Fibroblast of skin of left quadriceps (primary cell): ENCODE measurements around the gene CD99L2.

ENCODE experiments used
- DNase-seq, 2 experiments: peaks; one replicate each; pipeline ENCODE4 v3.0.0-alpha.2; 2013; ENCODE audit warnings: low read depth in 2 of 2

CD99L2 gene

DNA sequence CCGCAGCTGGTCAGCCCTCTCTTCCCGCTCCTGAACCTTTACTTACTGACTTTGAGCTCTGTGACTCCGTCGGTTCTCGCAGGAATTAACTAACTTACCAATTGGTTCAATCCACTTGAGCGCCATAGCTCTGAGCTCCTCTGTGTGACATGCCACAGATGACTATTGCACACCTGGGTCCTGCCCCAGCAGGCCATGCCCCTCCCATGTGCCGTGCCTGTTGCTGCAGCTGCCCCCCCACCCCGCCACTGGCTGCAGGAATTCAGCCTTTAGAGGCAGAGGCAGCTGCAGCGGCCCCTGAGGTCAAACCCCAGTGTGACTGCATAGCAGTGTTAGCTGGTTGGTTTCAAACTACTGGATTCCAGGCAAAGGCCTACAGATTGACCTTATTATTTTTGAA lies 134.7 kb downstream of the CD99L2 start:
- DNase-seq = no peak

DNA sequence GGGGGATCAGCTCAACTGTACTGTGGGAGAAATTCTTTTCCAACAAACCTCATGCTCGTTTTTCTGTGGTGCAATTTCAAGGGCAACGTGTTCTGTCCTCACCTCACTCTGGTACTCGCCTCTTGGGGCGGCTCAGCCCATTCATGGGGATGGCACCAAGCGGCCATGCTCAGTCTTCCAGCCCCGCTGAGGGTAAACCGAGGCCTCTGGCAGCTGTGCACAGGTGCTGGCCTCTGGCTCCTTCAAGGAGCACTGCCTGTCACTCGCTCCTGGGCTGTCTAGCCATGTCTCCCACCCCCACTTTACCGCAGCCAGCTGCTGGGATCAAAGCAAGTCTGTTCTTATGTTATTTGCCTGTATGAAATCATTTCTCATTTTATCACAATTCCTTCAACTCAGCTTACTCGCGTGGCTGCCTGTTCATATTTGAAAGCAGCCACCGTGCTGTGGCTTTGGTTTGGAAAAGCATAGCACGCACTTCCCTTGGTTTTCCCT lies 135.1 kb downstream of the CD99L2 start:
- DNase-seq = no peak

DNA sequence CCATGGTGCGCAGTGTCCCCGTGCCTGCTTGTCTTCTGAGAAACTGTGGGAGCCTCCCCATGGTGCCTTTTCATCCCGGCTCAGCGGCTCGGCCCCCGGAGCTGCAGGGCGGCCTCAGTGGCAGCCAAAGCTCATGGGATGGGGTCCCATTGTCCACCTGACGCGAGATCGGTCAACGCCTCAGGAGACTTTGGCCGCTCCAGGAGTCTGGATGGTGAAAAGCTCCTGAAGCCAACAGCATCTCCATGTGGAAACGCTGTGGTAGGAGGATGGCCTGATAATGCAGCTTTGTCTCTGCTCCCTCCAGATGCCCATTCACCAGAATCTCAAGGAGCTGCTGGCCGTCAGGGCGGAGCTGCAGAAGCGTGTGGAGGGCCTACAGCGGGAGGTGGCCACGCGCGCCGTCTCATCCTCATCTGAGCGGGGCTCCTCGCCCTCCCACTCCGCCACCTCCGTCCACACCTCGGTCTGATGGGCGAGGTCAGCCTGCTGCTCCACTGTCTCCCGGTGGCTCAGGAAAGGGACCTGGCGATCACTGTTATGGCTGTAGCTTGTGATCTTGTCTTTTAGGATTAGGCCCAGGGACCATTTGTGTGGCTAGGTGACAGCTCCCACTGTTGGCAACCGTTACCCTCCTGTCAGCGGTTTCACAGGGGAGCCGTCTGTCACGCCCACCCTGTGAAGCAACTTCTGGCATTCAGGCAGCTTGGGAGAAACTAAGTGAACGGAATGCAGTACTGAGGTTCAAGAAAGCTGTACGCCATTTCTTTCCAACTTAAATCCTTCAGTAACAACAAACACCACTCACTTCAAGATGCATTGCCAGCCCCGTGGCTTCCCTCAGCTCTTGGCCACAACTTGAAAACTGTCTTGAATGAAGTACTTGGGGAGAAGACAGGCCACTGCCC lies 136.0 kb downstream of the CD99L2 start:
- no peak for DNase-seq

DNA sequence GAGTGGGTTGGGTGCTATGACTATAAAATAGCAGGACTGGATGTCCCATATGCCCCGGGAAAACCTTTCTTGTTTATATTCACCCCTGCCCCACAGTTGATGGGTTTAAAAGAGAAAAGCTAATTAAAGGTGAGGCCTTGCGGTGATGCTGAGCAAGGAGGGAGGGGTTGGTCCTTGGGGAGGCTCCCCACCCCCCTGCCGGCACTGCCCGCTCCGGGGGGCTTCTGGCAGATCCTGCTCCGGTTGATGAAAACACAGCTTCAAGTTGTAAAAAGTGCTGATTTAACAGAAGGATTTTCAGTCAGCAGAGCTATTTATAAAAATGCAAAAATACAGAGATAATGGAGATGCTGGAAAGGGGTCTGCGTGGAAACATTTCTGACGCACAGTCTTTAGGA lies 136.7 kb downstream of the CD99L2 start:
- no peak for DNase-seq

DNA sequence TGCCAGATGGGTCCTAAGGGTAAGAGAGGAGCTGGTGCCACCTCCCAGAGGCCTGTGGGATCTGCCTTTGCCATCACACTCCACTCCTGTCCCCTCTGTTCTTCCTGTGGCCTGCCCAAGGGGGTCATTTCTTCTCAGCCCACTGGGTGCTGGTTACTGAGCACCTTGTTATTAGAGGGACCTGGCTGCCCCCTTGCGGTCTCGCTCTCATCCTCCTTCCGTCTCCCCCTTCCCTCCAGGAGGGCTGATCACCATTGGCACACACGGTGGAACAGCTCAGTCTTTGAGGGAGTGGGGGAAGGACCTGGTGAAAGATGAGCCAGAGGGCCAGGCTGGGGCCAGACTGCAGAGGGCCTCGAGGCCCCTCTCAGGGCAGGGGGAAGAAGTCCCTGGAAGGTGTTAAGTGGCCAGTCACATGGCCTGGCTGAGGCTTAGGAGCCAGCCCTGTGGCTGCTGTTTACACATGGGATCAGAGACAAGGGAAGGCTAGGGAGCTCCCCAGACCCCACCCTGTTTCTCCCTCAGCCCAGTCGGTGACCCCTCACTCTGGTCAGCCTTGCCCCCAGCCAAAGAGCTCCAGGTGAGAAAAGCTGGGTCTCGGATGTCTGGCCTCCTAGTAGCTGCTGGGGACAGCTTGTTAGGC lies 137.2 kb downstream of the CD99L2 start:
- no peak for DNase-seq

DNA sequence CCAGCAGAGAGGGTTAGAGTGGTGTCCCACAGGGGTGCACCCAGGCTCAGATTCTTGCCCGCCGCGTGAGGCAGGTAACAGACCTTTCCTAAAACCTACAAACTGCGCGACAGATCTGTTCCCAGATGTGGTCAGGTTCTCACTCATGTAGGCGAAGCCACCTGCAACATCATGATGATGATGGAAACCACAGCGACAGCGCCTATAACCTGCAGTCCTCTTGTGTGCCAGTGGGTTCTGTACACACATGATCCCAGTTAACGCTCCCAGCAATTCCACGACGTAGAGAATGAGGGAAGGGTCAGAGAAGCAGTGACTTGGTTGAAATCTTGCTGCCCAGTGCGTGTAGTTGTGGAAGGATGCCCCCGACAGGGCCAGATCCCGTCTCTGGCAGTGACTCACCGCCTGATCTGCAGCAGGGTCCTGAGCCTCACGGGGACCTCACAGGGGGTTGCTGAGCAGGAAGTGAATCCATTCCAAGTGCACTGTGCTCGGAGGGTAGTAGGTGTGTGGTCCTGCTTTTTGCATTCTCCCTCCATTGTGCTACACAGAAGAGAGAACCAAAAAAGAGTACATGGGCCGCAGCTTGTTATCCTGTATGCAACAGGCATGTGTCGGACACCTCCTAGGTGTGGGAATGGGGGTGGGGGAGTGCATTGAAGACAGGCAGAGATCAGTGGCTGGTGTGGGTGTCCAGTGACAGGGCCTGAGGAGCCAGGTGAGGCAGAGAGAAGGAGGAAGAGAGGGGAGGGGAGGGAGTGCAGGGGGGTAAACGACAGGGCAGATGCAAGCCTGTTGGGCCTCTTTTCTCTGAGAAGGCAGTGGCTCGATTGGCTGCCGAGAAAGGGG lies 138.7 kb downstream of the CD99L2 start:
- no peak for DNase-seq

DNA sequence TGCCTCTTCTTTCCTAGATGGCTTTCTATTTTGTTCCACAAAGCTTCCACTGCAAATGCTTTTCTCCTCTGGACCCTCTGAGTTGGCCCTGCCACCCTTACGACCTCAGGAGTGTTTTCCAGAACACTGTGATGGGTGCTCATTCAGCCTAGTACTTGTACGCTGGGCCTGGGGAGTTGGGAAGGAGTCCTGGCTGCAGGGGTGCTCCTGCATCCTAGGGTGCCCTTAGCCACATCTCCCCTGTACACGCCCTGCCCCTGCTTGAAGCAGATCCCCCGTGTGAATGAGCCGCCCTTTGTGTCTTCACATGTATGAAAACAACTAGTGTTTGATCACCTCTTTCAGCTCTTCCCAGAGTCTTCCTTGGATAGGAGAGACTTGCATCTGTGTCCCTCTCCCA lies 141.1 kb downstream of the CD99L2 start:
- DNase-seq = no peak

DNA sequence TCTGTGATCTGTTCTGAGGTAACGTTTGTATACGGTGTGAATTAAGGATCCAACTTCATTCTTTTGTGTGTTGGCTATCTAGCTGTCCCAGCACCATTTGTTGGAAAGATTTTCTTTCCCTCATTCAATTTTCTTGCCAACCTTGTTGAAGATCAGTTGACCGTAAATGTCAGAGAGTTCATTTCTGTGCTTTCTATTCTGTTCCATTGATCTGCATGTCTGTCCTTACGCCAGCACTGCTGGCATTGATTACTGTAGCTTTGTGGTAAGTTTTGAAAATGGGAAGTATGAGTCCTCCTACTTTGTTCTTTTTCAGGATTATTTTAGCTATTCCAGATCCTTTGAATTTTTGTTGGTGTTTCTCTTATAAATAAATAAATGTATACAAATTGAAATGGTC lies 144.5 kb downstream of the CD99L2 start:
- no peak for DNase-seq

DNA sequence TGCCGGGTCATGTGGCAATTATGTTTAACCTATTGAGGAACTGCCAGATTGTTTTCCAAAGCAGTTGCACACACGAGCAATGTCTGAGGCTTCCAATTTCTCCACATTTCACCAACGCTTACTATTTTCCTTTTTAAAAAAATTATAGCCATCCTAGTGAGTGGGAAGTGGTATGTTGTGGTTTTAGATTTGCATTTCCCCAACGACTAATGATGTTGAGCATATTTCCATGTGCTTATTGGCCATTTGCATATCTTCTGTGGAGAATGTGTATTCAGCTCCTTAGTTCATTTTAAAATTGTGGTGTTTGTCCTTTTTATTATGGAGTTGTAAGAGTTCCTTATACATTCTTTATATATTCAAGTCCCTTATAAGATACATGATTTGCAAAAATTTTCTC lies 145.1 kb downstream of the CD99L2 start:
- DNase-seq = no peak

DNA sequence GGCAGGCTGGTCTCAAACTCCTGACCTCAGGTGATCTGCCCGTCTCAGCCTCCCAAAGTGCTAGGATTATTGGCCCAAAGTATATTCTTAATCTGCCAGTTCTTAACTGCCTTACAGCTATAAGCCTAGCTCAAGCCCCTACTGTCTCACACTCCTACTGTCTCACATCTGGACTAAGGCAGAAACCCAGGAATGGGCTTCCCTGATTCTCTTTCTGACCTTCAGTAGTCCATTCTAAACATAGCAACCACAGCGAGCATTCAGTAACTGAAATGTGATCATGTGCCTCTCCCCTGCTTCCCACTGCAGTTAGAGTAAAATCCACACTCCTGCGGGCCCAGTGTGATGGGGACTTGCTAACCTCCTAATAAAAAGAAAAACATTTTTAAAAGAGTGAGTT lies 146.3 kb downstream of the CD99L2 start:
- no peak for DNase-seq

DNA sequence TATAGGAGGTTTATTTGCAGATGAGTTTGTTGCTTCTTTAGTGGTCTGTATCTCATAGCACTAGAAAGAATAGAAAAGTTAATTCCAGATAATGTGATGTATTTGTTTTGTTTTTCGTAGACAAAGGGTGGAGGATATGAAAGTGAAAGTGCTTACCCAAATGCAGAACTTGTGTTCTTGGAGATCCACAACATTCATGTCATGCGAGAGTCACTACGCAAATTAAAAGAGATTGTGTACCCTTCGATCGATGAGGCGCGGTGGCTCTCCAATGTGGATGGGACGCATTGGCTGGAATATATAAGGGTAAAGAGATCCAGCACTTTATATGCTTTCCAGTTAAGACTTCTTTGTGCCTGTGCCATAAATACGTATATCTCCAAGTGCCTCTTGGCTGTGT lies 162.0 kb downstream of the CD99L2 start:
- DNase-seq = no peak

DNA sequence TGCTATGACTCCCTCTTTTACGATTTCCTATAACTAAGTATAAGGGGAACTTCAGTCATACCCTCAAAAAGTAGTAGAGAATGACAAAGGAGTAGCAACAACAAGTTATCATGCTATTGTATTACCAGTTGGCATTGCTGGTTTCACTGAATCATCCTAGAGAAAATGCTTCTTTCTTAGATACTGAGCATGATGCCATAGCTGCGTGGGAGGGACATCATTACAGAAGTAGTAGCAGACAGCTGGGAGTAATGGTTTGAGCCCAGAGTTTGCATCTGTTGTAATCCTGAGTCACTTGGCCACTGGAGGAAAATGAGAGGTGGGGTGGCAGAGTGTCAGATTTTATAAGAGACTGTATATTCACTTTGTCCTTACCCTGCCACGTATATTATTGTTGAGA lies 166.7 kb downstream of the CD99L2 start:
- peak; percentile 53 to 57 for DNase-seq

DNA sequence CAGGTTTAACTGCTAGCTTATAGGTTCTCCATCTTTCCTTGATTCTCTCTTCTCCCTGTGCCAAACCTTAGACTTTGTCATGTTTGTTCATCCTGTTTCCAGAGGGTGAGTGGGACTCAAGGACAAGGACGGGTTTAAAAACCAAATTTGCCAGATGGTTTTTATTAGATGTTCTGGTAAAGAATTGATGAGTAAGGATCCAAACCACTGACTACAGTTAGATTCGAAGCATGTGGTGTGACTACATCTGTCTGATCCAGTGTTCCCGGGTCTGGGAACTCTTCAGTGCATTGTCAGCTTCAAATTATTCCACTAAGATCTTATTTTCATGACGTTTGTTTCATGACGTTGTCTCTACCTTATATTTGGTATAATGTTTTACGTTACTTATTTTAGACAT lies 167.7 kb downstream of the CD99L2 start:
- DNase-seq = peak; percentile 37 to 45

DNA sequence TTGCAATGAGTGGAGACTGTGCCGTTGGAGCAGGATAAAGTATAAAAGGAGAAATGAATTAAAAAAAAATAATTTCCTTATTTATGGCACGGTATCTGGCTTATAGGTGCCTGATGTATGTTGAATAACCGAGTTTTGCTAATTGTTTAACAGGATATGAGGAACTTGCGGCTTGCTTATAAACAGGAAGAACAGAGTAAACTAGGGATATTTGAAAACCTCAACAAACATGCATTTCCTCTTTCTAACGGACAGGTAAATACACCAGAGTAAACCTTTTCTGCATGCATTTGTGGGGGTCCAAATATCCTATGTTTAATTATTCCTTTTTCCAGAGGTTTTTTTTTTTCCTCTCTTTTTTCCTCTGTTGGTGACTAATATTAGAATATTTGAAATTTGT lies 168.5 kb downstream of the CD99L2 start:
- no peak for DNase-seq

DNA sequence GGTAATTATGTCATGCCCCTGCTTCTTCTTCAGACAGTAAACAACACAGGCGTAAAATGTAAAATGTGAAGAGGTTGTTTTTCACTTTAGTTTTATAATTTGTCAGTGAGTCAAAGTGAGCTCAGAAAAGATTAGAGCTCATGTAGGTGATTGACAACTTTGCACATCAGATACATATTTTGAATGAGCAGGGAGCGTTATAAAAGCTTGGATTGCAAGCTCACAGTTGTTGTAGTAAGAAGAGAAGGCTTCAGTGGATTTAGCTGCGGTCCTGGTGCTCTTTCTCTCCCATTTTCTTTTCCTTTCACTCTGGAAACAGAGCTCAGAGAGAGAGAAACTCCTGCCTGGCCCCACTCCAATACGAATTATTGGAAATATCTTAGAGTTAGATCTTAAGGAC lies 178.8 kb downstream of the CD99L2 start:
- no peak for DNase-seq
